ENCODE results near the gene SLC37A1.

Gene SLC37A1

DNA sequence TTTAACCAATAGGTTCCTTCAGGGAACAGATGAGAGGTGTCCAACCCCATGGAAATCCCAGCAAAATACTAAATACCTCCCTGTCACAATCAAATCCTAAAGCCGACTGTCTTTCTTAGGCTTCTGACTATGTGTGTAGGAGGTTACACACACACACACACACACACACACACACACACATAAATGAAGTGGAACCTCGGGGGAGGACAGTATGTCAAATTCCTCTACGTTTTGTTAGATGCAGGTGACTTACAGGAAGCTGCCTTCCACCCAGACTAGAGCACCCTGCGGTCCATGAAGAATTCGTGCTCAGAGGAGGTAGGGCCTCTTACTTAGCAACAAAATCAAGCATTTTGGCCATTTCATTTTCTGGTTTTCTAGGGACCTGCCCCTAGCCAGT is 34.1 kb upstream of the SLC37A1 start:
- DNase-seq (ENCODE audit: low spot score) = no peak

DNA sequence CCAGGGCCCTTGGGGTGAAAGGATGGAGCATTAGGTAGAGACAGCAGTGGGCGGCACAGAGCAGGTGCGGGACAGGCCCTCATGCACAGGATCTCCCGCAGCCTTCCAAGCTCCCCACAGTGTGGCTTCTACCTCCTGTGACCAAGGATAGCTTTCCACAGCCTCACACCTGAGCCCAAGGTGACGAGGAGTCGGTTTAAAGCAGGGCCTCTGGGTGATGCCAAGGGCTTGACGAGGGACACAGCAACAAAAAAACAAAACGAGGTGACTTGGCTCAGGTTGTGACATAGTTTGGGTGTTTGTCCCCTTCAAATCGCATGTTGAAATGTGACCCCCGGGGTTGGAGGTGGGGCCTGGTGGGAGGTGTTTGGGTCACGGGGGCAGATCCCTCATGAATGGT is 32.9 kb upstream of the SLC37A1 start:
- DNase-seq (ENCODE audit: low spot score) = no peak

- no peak for DNase-seq (ENCODE audit: low spot score)
Observed at GRCh38 chr21:42481169-42481568, 32.5 kb upstream of the SLC37A1 start.

DNA sequence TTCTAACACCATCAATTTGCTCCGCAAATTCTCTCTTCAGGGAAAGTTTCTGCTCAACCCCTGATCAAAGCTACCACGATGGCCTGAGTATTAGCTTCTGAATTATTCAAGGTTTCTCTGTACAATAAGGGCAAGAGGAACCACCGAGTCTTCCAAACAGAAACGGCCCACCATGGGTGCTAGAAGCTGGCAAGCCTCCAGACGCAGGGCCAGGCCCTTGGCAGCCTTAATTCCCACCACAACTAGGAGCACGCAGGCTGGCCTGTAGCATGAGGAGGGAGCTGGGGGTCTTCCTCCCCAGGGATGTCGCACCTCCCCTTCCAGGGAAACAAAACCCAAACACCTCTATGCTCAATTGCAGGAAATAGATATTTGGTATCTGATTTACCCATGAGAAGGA is 28.7 kb upstream of the SLC37A1 start:
- no peak for DNase-seq (ENCODE audit: low spot score)

DNA sequence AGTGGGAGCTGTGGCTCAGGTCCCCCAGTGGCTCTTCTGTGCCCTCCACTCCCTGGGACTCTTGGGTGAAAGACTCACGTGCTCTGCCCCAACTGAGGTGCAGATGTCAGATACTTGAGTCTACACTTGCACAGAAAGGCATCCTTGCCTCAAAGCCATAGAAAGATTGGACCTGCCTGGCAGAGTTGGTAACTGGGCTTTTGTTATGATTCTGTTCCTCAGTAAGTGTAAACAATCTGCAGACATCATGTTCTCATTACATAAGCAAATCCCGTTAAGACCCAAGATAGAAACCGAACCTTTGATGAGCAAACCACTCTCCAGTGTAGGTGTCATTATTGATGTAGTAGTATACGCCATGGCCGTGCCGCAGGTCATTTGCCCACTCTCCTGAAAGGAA is 27.6 kb upstream of the SLC37A1 start:
- no peak for DNase-seq (ENCODE audit: low spot score)

DNA sequence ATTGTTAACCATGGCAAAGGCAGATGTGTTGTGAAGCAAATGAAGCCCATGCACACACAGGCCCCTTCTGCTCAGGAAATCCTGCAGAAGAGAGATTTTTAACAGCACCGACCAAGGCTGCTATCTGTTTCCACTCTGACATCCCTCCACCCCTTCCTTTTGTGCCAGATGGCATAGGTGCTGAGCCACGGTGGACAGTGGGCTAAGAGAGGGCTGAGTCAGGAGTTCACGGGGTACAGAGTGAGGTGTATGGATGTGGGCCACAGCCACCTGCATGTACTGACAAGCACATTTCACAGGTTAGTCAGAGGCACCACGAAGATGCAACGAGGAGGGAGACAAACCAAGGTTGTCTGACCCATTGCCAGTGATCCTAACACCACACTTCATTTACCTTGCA is 27.1 kb upstream of the SLC37A1 start:
- no peak for DNase-seq (ENCODE audit: low spot score)

DNA sequence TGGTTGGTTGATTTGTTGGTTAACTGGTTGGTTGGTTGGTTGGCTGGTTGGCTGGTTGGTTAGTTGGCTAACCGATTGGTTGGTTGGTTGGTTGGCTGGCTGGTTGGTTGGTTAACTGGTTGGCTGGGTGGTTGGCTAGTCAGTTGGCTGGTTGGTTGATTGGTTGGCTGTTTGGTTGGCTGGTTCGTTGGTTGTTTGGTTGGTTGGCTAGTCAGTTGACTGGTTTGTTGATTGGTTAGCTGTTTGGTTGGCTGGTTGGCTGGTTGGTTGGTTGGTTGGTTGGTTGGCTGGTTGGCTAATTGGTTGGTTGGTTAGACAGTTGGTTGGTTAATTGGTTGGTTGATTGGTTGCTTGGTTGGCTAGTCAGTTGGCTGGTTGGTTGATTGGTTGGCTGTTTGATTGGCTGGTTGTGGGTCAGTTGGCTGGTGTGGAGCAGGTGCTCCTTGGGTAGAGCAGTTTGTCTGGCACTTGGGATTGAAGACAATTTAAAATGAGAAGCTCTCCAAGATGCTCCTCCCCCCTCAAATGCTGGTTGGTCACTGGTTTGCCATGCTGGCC is 24.6 kb upstream of the SLC37A1 start:
- DNase-seq (ENCODE audit: low spot score) = no peak

- no peak for DNase-seq (ENCODE audit: low spot score)
Observed at GRCh38 chr21:42489991-42490390, 23.7 kb upstream of the SLC37A1 start.

- DNase-seq (ENCODE audit: low spot score) = no peak
Observed at GRCh38 chr21:42490720-42491119, 22.9 kb upstream of the SLC37A1 start.

- no peak for DNase-seq (ENCODE audit: low spot score)
Observed at GRCh38 chr21:42491328-42491727, 22.3 kb upstream of the SLC37A1 start.

GRCh38 chr21:42492201-42492600 is 21.5 kb upstream of the SLC37A1 start:
- DNase-seq (ENCODE audit: low spot score) = no peak

GRCh38 chr21:42493109-42494060 is 20.3 kb upstream of the SLC37A1 start:
- no peak for DNase-seq (ENCODE audit: low spot score)

DNA sequence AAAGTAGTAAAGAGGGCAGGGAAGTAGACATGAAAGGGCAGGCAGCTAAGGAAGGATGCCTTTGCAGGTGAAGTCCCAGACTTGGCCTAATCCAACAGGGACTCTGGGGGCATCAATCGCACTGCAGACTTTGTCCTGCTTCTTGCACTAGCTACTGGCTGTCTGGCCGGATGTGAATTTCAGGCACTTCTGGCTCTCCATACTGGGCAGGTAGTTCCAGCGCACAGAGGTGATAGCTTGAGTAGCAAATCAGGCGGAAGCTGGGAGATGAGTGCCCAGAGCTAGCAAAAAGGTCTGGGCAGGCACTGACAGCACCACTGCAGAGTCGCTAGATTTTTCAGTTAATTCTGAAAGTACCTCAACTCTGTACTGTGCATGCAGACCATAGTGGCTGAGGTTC is 18.6 kb upstream of the SLC37A1 start:
- no peak for DNase-seq (ENCODE audit: low spot score)

DNA sequence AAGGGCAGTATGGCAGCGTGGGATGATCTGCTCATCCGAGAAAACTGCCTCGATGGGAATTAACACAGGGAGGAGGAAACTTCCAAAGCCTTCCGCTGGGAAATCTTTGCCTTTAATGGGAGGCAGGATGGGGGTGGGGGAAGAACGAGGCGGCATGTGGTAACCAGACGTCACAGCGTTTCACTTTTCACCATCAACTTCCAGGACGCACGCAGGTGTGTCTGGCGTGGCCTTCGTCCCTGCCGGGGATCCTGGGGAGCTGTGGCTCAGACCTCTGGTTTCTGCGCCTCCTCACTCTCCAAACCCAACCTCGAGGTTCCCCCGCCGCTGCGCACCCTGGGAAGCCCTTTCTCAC is 17.9 kb upstream of the SLC37A1 start:
- no peak for DNase-seq (ENCODE audit: low spot score)

GRCh38 chr21:42496120-42496838 is 17.4 kb upstream of the SLC37A1 start, which contains the start of gene RSPH1:
Gene RSPH1, minus strand, starts transcription at chr21:42496224. Its CDS starts 38 bp downstream, at chr21:42496186.
- peak; percentile 99 for DNase-seq (ENCODE audit: low spot score)

- DNase-seq (ENCODE audit: low spot score) = no peak
Observed at GRCh38 chr21:42496839-42497202, 16.8 kb upstream of the SLC37A1 start.

- no peak for DNase-seq (ENCODE audit: low spot score)
Observed at GRCh38 chr21:42498012-42498411, 15.6 kb upstream of the SLC37A1 start.

GRCh38 chr21:42499444-42500112 is 14.1 kb upstream of the SLC37A1 start:
- no peak for DNase-seq (ENCODE audit: low spot score)

- no peak for DNase-seq (ENCODE audit: low spot score)
Observed at GRCh38 chr21:42500225-42500624, 13.4 kb upstream of the SLC37A1 start.

DNA sequence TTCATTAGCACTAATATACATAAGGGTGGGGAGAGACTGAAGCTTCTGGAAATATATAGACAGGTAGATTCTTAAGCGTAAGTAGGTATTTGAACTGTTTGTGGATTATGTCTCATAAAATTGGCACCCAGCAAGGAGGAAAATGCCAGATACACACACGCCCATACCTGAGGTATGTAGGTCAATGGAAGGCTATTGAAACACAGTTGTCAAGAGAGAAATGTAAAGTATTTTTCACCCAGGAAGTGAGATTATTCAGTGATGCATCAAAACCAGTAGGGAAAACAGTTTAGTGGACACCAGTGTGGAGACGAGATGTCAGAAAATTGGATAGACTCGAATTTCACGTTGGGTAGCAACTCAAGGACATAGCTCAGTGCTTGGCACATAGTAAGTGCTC is 12.9 kb upstream of the SLC37A1 start:
- DNase-seq (ENCODE audit: low spot score) = no peak

GRCh38 chr21:42503711-42504110 is 9.9 kb upstream of the SLC37A1 start:
- no peak for DNase-seq (ENCODE audit: low spot score)

DNA sequence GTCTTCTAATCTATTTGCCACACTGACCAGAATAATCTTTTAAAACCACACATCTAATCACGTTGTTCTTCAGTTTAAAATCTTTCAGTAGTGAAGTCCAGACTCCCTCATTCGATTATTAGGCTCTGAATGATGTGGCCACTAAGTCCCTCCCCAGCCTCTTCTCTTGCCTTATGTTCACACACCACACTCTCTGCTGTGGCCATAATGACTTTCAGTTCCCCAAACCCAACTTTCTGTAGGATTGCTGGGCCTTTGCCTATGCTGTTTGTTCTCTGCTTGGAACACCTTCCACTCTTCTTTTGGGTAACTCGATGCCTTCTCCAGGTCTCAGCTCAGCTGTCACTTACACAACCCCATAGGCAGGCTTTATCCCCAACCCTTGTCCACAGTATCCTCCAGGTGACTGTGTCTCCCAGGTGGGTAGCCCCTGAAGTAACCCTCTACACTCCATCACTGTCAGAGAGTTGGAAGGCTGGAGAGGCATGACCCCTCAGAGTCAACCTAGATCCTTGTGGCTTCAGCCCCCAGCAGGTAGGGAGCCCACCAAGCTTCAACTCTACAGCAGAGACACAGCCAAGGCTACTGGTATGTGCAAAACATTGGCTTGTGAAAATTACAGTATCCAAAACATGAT is 8.4 kb upstream of the SLC37A1 start:
- DNase-seq (ENCODE audit: low spot score) = no peak
